IPS-NIHi7 (cell line): Measurements from ENCODE around the gene CPEB1.
"Not testable (repeated sequence)": the region's sequence is repeated elsewhere in the genome, so short reads cannot be mapped to it uniquely, and the experiment has no call there.

Source experiments
- DNase-seq: peaks from one replicate; pipeline ENCODE4 v3.0.0; 2012; ENCODE audit warnings: mixed read lengths; ENCODE audit errors: extremely low spot score

CPEB1 gene

DNA sequence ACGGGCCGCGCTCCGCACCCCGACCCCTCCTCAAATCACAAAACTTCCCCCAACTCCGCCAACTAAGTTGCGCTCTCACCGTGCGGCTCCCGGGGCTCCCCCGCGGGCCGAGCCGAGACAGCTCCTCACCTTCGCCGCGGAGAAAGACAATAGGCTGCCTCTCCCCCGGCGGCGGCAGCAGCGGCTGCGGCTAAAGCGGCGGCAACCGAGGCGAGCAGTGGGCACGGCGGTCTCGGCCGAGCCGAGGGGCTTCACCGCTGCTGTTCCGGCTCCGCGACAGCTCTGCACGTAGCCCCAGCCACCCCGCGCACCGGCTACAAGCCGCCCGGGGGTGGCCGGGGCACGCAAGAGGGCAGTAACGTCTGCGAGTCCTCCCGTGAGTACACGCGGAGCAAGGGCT is 133.6 kb downstream of the CPEB1 start:
- DNase-seq, result not testable (repeated sequence)

DNA sequence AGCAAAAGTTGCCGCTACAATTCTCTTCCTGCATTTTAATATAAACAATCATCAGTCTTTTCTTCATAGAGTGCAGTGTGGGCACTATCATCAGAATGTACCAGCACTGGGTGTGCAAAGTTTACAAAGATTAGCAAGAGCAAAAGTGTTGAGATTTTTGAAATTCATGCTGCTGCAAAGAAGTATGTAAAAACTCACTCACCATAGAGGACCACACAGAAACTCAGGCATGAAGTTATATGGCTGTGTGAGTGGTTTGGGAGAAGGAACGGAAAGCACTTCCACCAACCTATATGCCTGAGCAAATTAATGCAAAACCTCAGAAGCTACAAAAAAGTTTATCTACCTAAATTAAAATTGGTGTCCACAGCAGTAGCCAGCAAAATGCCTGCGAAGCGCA is 139.5 kb downstream of the CPEB1 start:
- DNase-seq, result peak; percentile 4

- not testable (repeated sequence) for DNase-seq
Observed at GRCh38 chr15:82507087-82507486, 140.1 kb downstream of the CPEB1 start.

GRCh38 chr15:82505842-82506241 is 141.3 kb downstream of the CPEB1 start:
- DNase-seq, result not testable (repeated sequence)

DNA sequence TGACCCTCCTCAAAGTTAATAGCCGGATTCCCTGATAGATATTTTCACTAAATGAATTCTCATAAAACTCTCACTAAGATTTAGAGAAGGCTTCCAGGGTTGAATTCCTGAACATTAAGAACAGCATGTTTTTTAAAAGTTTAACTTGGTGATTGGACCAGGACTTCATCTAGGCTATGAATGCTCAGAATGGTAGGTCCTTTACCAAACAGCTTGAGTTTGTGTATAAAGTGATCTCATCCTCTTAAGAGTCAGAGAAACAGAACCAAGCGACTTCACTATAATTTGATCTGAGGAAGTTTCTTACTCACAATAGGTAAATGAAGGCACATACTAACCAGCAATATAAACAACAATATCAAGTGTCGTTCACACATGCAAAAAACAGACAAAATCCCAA is 143.1 kb downstream of the CPEB1 start:
- not testable (repeated sequence) for DNase-seq

DNA sequence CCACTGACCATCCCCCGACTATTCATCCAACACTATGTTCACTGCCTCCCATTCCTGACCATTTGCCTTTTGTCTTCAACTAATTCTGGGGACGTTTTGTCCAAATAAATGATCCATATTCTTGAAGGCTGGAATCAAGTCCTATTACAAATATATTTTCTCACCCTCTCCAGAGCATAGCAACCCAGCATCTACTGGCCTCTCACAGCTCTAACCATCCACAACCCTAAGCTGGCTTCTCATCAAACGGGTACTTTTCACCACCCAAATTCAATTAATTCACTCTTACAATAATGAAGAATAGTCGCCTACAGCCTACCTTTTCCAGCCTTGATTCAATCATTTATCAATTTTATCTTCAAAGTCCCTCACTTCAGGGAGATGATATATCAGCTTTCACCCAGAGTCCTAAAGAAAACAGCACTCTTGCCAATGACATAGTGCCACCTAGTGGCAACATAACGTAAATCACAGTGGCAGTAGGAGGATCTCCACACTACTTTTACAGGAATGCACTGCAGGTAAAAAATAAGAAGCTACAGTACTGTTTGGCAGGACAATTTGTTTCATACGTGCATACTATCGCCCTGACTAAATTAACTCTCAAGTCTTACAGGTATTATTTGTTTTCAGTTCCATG is 144.3 kb downstream of the CPEB1 start:
- DNase-seq, result not testable (repeated sequence)

DNA sequence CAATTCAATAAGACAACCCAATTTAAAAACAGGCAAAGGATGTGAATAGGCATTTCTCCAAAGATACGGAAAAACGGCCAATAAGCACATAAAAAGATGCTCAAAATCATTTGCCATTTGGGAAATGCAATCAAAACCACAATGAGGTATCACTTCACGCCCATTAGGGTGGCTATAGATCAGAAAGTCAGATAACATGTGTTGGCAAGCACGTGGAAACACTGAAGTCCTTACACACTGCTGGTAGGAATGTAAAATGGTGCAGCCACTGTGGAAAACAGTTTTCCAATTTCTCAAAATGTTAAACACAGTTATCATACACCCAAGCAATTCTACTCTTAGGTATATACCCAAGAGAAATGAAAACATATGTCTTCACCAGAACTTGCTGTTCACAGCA is 146.4 kb downstream of the CPEB1 start:
- DNase-seq, result not testable (repeated sequence)

GRCh38 chr15:82497978-82498377 is 149.2 kb downstream of the CPEB1 start:
- not testable (repeated sequence) for DNase-seq
